Aorta (tissue), 5 donors: Measurements from ENCODE around the gene FCRLB. TPM values are rescaled to one million over a fixed set of nuclear protein-coding genes. Genes with fewer than 3 reads are reported as not detected.
"Not testable (repeated sequence)": the region's sequence is repeated elsewhere in the genome, so short reads cannot be mapped to it uniquely, and the experiment has no call there.

Experiments
- ATAC-seq: fragments of 200-7000 bp; cut with Tn5 transposase; one replicate; pipeline ENCODE4 v1.9.1; 2022; ENCODE audit warnings: moderate library complexity; ENCODE audit not compliant: low FRiP score
- DNase-seq, 2 donors: peaks; one replicate each; pipeline ENCODE4 v3.0.0-alpha.2; 2020
- H3K27ac ChIP-seq, 2 donors: one replicate each; pipeline ENCODE4 v1.5.1; 2013; ENCODE audit warnings: low read length in 2 of 2, mild to moderate bottlenecking in 2 of 2, moderate library complexity in 2 of 2, control low read depth in 1 of 2, inconsistent platforms in 1 of 2, low read depth in 1 of 2
- H3K27me3 ChIP-seq, 2 donors: one replicate each; pipeline ENCODE4 v1.6.1; 2013; ENCODE audit warnings: control low read depth in 1 of 2, low read length in 1 of 2, mild to moderate bottlenecking in 1 of 2, moderate library complexity in 1 of 2; ENCODE audit not compliant: insufficient read depth in 2 of 2, control insufficient read depth in 1 of 2
- H3K36me3 ChIP-seq, 2 donors: one replicate each; pipeline ENCODE4 v1.6.1; 2013; ENCODE audit warnings: control low read depth in 1 of 2, low read length in 1 of 2, mild to moderate bottlenecking in 1 of 2; ENCODE audit not compliant: insufficient read depth in 2 of 2, control insufficient read depth in 1 of 2
- H3K4me1 ChIP-seq, 2 donors: one replicate each; pipeline ENCODE4 v1.6.1; 2013; ENCODE audit warnings: low read length in 2 of 2, control low read depth in 1 of 2, mild to moderate bottlenecking in 1 of 2, moderate library complexity in 1 of 2; ENCODE audit not compliant: insufficient read depth in 2 of 2, control insufficient read depth in 1 of 2
- H3K4me3 ChIP-seq, 2 donors: one replicate each; pipeline ENCODE4 v1.5.1; 2013; ENCODE audit warnings: low read length in 2 of 2, control low read depth in 1 of 2, mild to moderate bottlenecking in 1 of 2
- H3K9me3 ChIP-seq: one replicate; pipeline ENCODE4 v1.6.1; 2013; ENCODE audit warnings: mild to moderate bottlenecking, low read length; ENCODE audit not compliant: control insufficient read depth
- WGBS, 2 donors: extraction: QIAGEN DNeasy Blood & Tissue Kit; methylation state at CpG; one replicate each; pipeline ENCODE4 v1.1.7; 2013; 5-methylcytosine and 5-hydroxymethylcytosine counted together
- intact Hi-C, 2 donors: fragments of 100-400 bp; cut with DNase I; formaldehyde crosslinking; loops; one replicate each; pipeline versions ENCODE4 v1.14.2 to v1.15.0; 2022
- polyA plus RNA-seq, 2 donors: library from polyadenylated mRNA; stranded (reverse); fragments of 200-250 nt; gene quantifications; one replicate each; pipeline ENCODE4 v1.2.3, GENCODE V29; 2013
- total RNA-seq, 2 donors: library from RNA; stranded (reverse); fragmentation: NEBNext Ultra II Directional; extraction: Animal tissue kit (Norgen Biotek cat#: 25700); gene quantifications; one replicate each; pipeline ENCODE4 v1.2.1, GENCODE V29; 2021
- donor health status: healthy with polysubstance abuse.
- donor health status: Bipolar disorder and iron deficiency.
- donor health status: DM: no; HTN: no; CAD: no.
- donor health status: DM: no; HTN: no; CAD: no.
- donor health status: DM: yes; HTN: yes; CAD: no.

Gene FCRLB
- total and polyA plus RNA-seq, 4 donors: 0.36 to 2.0 (median 0.57) TPM

- ATAC-seq, H3K9me3 ChIP-seq, H3K36me3 ChIP-seq, H3K4me1 ChIP-seq, H3K27ac ChIP-seq, H3K27me3 ChIP-seq, DNase-seq, intact Hi-C loops: not testable (repeated sequence)
- peak overlapping the region; percentile 45 to 57 for H3K4me3 ChIP-seq
- 42% methylated on average over 22 of the region's 22 CpGs for WGBS, 2 donors
Observed at GRCh38 chr1:161725258-161725907, 4.0 kb downstream of the FCRLB start.

- Histone ChIP-seq H3K27ac (peak overlapping the region in 1 of 2 donors; percentile 60), H3K4me3 (peak overlapping the region; percentile 45 to 57), H3K36me3 (no peaks in the 10 kb centered on the region), H3K27me3 (no peaks in the 10 kb centered on the region), H3K9me3 (no peaks in the 10 kb centered on the region), H3K4me1 (no peaks in the 10 kb centered on the region)
- peak; percentile 74 to 81 for DNase-seq
- WGBS, 2 donors: 0 to 1% methylated on average over 34 of the region's 34 CpGs
- peak; percentile 50 for ATAC-seq
- intact Hi-C loops: no loop called here
Observed at GRCh38 chr1:161725908-161726472, 4.6 kb downstream of the FCRLB start.

- ATAC-seq (peak; percentile 93), DNase-seq (peak; percentile 92 to 95)
- no peaks in the 10 kb centered on the region for H3K36me3 ChIP-seq
- peak overlapping the region; percentile 45 to 57 for H3K4me3 ChIP-seq
- intact Hi-C loops: no loop called here
- no peaks in the 10 kb centered on the region for H3K9me3 ChIP-seq
- peak overlapping the region; percentile 32 to 70 for H3K27ac ChIP-seq
- no peaks in the 10 kb centered on the region for H3K27me3 ChIP-seq
- H3K4me1 ChIP-seq: no peaks in the 10 kb centered on the region
- WGBS, 2 donors: 0 to 1% methylated on average over 57 to 83 of the region's 83 CpGs
Observed at GRCh38 chr1:161726473-161727255, 5.3 kb downstream of the FCRLB start.

- H3K27me3 ChIP-seq: no peaks in the 10 kb centered on the region
- no peaks in the 10 kb centered on the region for H3K36me3 ChIP-seq
- H3K27ac ChIP-seq: peak overlapping the region; percentile 32 to 70
- DNase-seq (no peak), ATAC-seq (peak; percentile 1)
- intact Hi-C loops: no loop called here
- WGBS, 2 donors: 2% methylated on average over 38 of the region's 38 CpGs
- H3K9me3 ChIP-seq: no peaks in the 10 kb centered on the region
- H3K4me1 ChIP-seq: no peaks in the 10 kb centered on the region
- H3K4me3 ChIP-seq: peak overlapping the region; percentile 45 to 57
Observed at GRCh38 chr1:161727256-161727924, 6.0 kb downstream of the FCRLB start.

- H3K27me3 ChIP-seq: no peaks in the 10 kb centered on the region
- no peaks in the 10 kb centered on the region for H3K9me3 ChIP-seq
- ATAC-seq: no peak
- H3K27ac ChIP-seq: no peak overlapping the region
- 81 to 88% methylated on average over 5 to 7 of the region's 7 CpGs for WGBS, 2 donors
- H3K4me1 ChIP-seq: no peaks in the 10 kb centered on the region
- intact Hi-C loops: no loop called here
- H3K36me3 ChIP-seq: no peaks in the 10 kb centered on the region
- H3K4me3 ChIP-seq: no peak overlapping the region
- DNase-seq: no peak
Observed at GRCh38 chr1:161728376-161729226, 7.3 kb downstream of the FCRLB start.

GRCh38 chr1:161730050-161730564 lies 8.8 kb downstream of the FCRLB start:
- Histone ChIP-seq H3K4me3 (no peak overlapping the region), H3K9me3 (no peaks in the 10 kb centered on the region), H3K4me1 (no peaks in the 10 kb centered on the region), H3K27me3 (no peaks in the 10 kb centered on the region), H3K27ac (no peak overlapping the region), H3K36me3 (no peaks in the 10 kb centered on the region)
- no peak for ATAC-seq
- intact Hi-C loops: no loop called here
- 66 to 79% methylated on average over 6 of the region's 6 CpGs for WGBS, 2 donors
- DNase-seq: no peak

- no peak for DNase-seq
- Histone ChIP-seq H3K4me3 (no peak overlapping the region), H3K27ac (no peak overlapping the region), H3K9me3 (no peaks in the 10 kb centered on the region), H3K27me3 (no peaks in the 10 kb centered on the region), H3K4me1 (no peaks in the 10 kb centered on the region), H3K36me3 (no peaks in the 10 kb centered on the region)
- WGBS, 2 donors: 74 to 78% methylated on average over 6 of the region's 6 CpGs
- no peak for ATAC-seq
- intact Hi-C loops: no loop called here
Observed at GRCh38 chr1:161731241-161731640, 9.9 kb downstream of the FCRLB start.
